Retinal pigment epithelial cell (primary cell): ENCODE results near the gene ANKS1B.

Source experiments
- DNase-seq: peaks from one replicate; pipeline ENCODE4 v3.0.0-alpha.2; 2010; ENCODE audit warnings: low read depth
- H3K4me3 ChIP-seq: 2 replicates; pipeline ENCODE4 v1.5.1; 2011; ENCODE audit warnings: mild to moderate bottlenecking, low read length, control low read depth, moderate library complexity
- TF ChIP-seq, protein P1 (sequence below): conservative IDR thresholded peaks from 2 replicates; pipeline ENCODE4 v1.5.1; 2011; ENCODE audit warnings: low read depth, low read length, control low read depth, inconsistent platforms

ANKS1B gene

DNA sequence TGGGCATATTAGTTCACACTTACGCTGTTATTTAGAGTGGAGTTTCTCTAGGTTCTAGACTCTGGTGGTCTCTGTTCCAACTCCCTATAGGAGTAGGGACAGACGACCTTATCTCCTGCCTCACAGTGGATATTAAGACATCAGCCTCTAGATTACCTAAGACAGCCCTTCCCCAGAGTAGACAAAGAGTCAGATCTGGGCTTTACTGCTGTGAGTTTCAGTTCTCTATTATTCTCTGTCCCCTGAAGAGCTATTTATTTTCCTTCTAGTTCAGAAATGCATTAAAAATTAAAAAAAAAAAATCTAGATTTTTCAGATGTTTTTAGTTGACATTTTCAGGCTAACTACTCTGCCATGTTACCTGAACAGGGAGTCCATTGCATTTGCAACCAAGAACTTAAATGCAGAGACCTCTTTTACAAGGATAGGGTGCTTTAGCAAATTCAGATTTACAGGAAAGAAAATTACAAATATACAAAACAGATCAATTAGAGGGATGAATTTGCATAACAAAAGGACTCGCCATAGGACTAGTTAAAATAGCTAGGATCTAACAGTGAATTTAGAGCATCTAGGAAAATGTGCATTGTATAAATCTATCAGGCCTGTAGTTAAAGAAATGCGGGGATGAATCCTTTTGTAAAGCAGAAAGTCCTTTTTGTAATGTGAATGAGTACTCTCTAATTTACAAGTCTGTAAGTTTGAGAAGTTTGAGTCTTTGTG is 958.2 kb downstream of the ANKS1B start:
- no peak overlapping the region for H3K4me3 ChIP-seq
- no peak for DNase-seq
- TF ChIP-seq, protein P1, sequence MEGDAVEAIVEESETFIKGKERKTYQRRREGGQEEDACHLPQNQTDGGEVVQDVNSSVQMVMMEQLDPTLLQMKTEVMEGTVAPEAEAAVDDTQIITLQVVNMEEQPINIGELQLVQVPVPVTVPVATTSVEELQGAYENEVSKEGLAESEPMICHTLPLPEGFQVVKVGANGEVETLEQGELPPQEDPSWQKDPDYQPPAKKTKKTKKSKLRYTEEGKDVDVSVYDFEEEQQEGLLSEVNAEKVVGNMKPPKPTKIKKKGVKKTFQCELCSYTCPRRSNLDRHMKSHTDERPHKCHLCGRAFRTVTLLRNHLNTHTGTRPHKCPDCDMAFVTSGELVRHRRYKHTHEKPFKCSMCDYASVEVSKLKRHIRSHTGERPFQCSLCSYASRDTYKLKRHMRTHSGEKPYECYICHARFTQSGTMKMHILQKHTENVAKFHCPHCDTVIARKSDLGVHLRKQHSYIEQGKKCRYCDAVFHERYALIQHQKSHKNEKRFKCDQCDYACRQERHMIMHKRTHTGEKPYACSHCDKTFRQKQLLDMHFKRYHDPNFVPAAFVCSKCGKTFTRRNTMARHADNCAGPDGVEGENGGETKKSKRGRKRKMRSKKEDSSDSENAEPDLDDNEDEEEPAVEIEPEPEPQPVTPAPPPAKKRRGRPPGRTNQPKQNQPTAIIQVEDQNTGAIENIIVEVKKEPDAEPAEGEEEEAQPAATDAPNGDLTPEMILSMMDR = no peak

DNA sequence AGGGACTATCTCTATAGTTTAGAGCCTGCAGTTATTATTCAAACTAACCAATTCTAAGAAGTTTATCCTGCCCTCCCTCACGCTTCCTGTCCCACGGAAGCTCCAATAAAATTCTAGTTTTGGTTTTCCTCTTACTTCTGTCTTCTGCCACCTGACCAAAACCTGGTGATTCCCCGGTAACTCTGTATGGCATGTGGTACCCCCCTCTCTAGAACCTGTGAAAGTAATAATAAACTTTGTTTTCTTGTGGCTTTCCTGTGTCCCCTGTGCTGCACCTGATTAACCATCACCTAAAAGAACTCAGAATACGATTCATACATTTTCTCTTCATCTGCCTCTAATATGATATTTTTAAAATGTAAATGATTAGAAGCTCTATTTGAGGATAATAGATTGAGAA is 959.9 kb downstream of the ANKS1B start:
- TF ChIP-seq, protein P1 = no peak

DNA sequence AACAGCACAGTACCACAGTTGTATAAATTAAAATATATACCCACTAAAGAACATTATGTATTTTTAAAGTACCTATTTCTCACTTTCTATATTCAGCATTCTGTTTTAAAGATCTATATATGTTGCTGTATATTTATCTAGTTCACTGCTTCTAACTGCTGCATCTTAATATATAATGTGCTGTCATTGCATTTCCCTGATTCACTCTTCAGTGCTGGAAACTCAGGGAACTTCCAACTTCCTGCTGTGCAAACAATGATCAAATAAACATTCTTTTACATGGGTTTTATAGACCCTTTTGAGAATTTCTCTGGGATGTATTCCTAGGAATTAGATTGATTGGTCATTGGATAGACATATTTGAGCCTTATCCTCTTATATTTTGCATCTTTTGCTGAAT is 960.5 kb downstream of the ANKS1B start:
- H3K4me3 ChIP-seq = no peak overlapping the region
- DNase-seq = no peak
- TF ChIP-seq, protein P1 = no peak

More for the DNA sequence above, 959.9 kb downstream of the ANKS1B start:
- no peak overlapping the region for H3K4me3 ChIP-seq
- no peak for DNase-seq

DNA sequence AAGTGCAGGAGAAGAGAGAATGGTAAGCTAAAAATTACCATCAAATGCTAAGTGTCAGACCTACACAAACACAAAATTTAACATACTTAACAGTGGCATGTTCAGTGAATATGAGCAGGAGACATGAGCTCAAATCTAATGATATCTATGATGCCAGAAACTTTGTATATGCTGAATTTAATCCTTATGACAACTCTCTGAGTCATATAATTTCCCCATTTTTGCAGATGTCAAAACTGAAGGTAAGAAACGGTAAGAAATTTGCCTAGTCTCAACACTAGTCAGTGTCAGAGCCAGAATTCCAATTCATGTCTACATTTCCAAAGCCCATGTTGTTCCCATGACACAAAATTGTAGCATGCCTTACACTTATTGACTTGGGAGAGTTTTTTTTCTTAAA is 963.9 kb downstream of the ANKS1B start:
- TF ChIP-seq, protein P1 = no peak

DNA sequence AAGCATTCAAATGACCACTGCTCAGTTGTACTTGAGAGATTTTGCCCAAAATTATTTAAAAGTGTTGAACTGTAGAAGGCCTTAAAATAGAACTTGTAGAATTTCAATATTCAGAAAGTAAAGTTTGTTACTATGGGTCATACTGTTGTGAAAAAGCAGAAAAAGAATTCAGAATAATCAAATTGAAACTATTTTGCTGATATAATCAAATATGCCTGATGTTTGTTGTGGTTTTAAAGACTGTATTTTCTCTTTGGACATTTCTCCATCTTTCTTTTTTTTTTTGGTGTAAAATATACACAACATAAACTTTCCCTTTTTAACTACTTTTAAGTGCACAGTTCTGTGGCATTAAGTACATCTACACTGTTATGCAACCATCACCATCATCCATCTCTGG is 964.9 kb downstream of the ANKS1B start:
- no peak overlapping the region for H3K4me3 ChIP-seq
- DNase-seq = no peak
- TF ChIP-seq, protein P1 = no peak

More for the DNA sequence above, 963.9 kb downstream of the ANKS1B start:
- DNase-seq = no peak
- no peak overlapping the region for H3K4me3 ChIP-seq

DNA sequence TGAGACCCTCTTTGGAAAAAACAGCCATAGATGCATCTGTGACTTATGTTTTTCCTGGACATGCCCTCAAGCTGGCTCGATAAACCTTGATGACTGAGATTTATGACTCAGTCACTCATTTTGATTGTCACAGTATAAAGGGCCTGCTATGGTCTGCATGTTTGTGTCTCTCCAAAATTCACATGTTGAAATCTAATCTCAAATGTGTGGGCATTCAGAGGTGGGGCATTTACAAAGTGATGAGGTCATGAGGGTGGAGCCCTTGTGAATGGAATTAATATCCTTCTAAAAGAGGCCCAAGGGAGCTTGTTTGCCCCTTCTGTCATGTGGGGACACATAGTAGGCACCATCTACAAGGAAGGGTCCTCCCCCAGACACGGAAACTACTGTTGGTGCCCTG is 966.8 kb downstream of the ANKS1B start:
- no peak overlapping the region for H3K4me3 ChIP-seq
- TF ChIP-seq, protein P1 = no peak
- no peak for DNase-seq

DNA sequence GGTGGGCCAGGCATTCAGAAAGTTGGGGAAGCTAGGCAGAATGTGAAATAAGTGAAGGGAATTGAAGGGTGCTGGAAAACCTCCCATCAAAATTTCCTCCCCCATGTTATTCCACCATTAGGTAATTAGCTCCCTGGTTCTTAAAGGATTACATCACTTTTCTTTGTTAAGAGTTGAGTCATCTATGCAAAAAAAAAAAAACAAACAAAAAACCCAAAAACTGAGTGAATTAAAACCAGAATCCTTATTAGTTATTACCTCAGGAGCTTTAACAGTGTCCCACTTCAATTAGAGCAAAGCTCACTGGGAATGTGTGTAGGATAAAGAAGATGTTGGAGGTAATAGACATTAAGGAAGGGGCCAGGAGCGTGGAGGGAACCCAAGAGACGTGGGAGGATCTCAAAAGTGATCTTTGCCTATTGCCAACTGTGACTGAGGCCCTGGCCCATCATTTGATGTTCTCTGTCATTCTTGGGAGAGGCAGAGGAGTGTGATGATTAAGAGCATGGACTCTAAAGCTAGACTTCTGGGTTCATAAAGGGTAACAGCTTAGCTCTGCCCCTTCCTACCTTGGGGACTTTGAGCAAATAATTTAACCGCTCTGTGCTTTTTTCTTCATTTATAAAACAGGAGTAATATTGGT is 975.0 kb downstream of the ANKS1B start:
- TF ChIP-seq, protein P1 = no peak
- H3K4me3 ChIP-seq = no peak overlapping the region
- DNase-seq = no peak
